ENCODE data around the gene FRG1. TPM values are rescaled to one million over a fixed set of nuclear protein-coding genes. Genes with fewer than 3 reads are reported as not detected.
"Not testable (repeated sequence)": the region's sequence is repeated elsewhere in the genome, so short reads cannot be mapped to it uniquely, and the experiment has no call there.

FRG1 gene
- total RNA-seq, 1 donor = 31.5 TPM

DNA sequence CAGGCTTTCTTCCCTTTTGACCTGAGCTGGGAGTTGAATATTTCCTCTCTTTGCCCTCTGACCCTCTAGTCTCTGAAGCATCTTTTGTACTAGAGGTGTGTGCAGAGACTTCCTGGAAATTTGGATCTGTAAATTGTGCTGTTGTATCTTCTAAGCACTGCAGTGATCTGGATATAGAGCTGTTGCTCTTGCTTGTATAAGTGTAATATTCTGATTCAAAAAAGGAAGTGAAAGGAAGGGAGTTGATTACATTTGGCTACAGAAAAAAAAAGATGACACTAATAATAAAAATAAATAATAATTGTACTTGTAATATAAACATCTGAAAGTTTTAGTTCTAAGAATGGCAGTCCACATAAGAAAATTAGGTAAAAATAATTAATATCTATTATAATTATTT, 33.0 kb downstream of the FRG1 start:
- Histone ChIP-seq H3K4me2 (ENCODE audit: insufficient read depth, low read length) (no peak overlapping the region), H2AFZ (ENCODE audit: low read length) (no peak overlapping the region), H3K27ac (ENCODE audit: low read depth, low read length) (no peak overlapping the region), H4K20me1 (ENCODE audit: insufficient read depth, low read length) (no peaks in the 10 kb centered on the region), H3K9me3 (ENCODE audit: low read depth, low read length) (no peaks in the 10 kb centered on the region), H3K36me3 (ENCODE audit: insufficient read depth, low read length) (no peaks in the 10 kb centered on the region), H3K4me3 (ENCODE audit: insufficient read depth, low read length) (no peak overlapping the region), H3K79me2 (ENCODE audit: insufficient read depth, low read length) (no peaks in the 10 kb centered on the region), H3K4me1 (ENCODE audit: insufficient read depth, low read length) (no peaks in the 10 kb centered on the region), H3K27me3 (ENCODE audit: insufficient read depth, low read length) (no peaks in the 10 kb centered on the region)
- no peak for DNase-seq (ENCODE audit: insufficient read length, low spot score, missing footprints)
- TF ChIP-seq, protein P1, sequence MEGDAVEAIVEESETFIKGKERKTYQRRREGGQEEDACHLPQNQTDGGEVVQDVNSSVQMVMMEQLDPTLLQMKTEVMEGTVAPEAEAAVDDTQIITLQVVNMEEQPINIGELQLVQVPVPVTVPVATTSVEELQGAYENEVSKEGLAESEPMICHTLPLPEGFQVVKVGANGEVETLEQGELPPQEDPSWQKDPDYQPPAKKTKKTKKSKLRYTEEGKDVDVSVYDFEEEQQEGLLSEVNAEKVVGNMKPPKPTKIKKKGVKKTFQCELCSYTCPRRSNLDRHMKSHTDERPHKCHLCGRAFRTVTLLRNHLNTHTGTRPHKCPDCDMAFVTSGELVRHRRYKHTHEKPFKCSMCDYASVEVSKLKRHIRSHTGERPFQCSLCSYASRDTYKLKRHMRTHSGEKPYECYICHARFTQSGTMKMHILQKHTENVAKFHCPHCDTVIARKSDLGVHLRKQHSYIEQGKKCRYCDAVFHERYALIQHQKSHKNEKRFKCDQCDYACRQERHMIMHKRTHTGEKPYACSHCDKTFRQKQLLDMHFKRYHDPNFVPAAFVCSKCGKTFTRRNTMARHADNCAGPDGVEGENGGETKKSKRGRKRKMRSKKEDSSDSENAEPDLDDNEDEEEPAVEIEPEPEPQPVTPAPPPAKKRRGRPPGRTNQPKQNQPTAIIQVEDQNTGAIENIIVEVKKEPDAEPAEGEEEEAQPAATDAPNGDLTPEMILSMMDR (IDR thresholded peaks at IDR 0.05; ENCODE audit: extremely low read depth, low read depth, low read length) = no peak

DNA sequence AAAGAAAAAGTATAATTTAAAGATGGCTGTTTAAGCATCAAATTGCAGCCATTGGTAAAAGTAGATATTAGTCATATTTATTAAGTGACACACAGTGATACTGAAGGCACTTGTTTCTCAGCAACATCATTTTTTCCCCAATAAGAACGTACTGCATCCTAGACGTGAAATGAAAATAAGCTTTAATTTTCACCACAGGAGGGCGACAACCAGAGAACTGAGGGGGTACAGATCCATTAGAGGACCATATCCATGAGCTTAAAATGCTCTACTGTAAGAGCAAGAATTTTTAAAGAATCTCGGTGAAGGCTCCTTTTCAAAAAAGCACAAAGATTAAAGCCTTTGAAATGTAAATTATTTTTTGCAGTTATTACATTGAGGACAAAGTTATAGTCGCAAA, 33.4 kb downstream of the FRG1 start:
- Histone ChIP-seq H3K27me3 (ENCODE audit: insufficient read depth, low read length) (no peaks in the 10 kb centered on the region), H3K4me1 (ENCODE audit: insufficient read depth, low read length) (no peaks in the 10 kb centered on the region), H4K20me1 (ENCODE audit: insufficient read depth, low read length) (no peaks in the 10 kb centered on the region), H3K79me2 (ENCODE audit: insufficient read depth, low read length) (no peaks in the 10 kb centered on the region), H3K9me3 (ENCODE audit: low read depth, low read length) (no peaks in the 10 kb centered on the region), H3K4me2 (ENCODE audit: insufficient read depth, low read length) (no peak overlapping the region), H3K36me3 (ENCODE audit: insufficient read depth, low read length) (no peaks in the 10 kb centered on the region), H2AFZ (ENCODE audit: low read length) (no peak overlapping the region), H3K27ac (ENCODE audit: low read depth, low read length) (no peak overlapping the region), H3K4me3 (ENCODE audit: insufficient read depth, low read length) (no peak overlapping the region)
- DNase-seq (ENCODE audit: insufficient read length, low spot score, missing footprints) = no peak
- TF ChIP-seq, protein P1 (IDR thresholded peaks at IDR 0.05; ENCODE audit: extremely low read depth, low read depth, low read length) = peak; percentile 28

DNA sequence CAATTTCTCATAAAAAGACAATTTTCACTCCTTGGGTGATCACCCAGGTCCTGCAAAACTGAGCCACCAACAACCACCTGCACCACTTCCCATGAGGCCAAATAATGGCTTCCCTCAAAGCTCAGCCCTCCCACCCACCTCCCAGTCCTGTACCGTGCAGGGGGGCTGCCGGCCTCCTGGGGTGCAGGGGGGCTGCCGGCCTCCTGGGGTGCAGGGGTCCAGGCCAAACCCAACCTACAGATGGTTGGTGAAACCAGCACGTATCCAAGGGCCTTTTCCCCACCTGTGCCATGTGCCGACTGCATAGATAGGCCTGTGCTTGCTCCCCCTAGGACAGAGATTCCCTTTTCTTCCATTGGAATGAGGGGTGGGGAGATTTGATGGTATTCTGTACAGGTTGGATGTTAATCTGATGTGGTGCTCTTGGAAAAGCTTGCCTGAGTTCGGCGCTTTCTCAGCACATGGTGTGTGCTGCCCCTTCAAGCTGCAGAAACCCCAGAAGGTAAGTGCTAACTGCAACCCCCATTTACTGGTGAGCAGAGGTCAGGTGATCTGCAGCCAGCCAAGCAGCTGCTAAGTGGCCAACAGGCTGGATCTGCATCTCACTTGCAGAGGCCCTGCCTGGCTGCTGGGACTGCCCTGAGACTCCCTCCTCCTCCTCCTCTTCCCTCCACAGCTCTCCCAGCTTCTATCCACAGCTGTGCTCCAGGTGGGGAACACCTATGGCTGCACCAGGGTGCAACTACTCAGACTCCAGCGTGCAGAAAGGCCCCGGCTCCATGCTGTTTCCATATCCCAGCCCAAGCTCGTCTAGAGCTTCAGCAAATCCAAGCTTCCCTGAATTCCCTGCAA, 38.8 kb downstream of the FRG1 start:
- Histone ChIP-seq H3K4me2 (ENCODE audit: insufficient read depth, low read length) (no peak overlapping the region), H3K4me1 (ENCODE audit: insufficient read depth, low read length) (no peaks in the 10 kb centered on the region), H3K4me3 (ENCODE audit: insufficient read depth, low read length) (no peak overlapping the region), H3K79me2 (ENCODE audit: insufficient read depth, low read length) (no peaks in the 10 kb centered on the region), H3K36me3 (ENCODE audit: insufficient read depth, low read length) (no peaks in the 10 kb centered on the region), H3K9me3 (ENCODE audit: low read depth, low read length) (no peaks in the 10 kb centered on the region), H3K27me3 (ENCODE audit: insufficient read depth, low read length) (no peaks in the 10 kb centered on the region), H2AFZ (ENCODE audit: low read length) (no peak overlapping the region), H3K27ac (ENCODE audit: low read depth, low read length) (no peak overlapping the region), H4K20me1 (ENCODE audit: insufficient read depth, low read length) (no peaks in the 10 kb centered on the region)
- no peak for DNase-seq (ENCODE audit: insufficient read length, low spot score, missing footprints)
- TF ChIP-seq, protein P1 (IDR thresholded peaks at IDR 0.05; ENCODE audit: extremely low read depth, low read depth, low read length) = no peak

DNA sequence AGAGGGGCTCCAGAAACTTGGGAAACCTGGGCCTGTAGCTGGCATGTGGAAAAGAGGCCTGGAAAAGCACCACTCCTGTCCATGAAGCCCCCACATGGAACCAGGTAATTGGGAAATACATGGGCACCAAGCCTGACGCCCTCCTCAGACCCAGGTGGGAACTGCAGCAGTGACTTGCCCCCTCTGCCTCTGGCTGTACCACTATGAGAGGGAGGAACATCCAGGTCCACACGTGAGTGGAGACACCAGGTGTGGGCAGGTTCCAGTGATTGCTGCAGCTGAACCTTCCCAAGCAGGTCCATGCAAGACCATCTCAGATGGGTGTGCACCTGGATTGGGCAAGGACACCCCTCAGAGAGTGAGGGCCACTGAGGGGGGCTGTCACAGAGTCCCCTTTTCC, 39.6 kb downstream of the FRG1 start:
- H2AFZ ChIP-seq (ENCODE audit: low read length); DNase-seq (ENCODE audit: insufficient read length, low spot score, missing footprints); H4K20me1 ChIP-seq (ENCODE audit: insufficient read depth, low read length); H3K27ac ChIP-seq (ENCODE audit: low read depth, low read length); H3K79me2 ChIP-seq (ENCODE audit: insufficient read depth, low read length); H3K4me2 ChIP-seq (ENCODE audit: insufficient read depth, low read length); H3K9me3 ChIP-seq (ENCODE audit: low read depth, low read length); H3K36me3 ChIP-seq (ENCODE audit: insufficient read depth, low read length); H3K27me3 ChIP-seq (ENCODE audit: insufficient read depth, low read length); H3K4me1 ChIP-seq (ENCODE audit: insufficient read depth, low read length); H3K4me3 ChIP-seq (ENCODE audit: insufficient read depth, low read length): not testable (repeated sequence)
